SK-N-SH (cell line): ENCODE data around the gene LRP1. TPM values are rescaled to one million over a fixed set of nuclear protein-coding genes. Genes with fewer than 3 reads are reported as not detected.

Experiments
- CTCF ChIA-PET: fragments of 300-600, 350-600 bp; formaldehyde crosslinking; extraction: SDS; loops from one replicate; lab custom pipeline; 2021; lab: Yijun Ruan, JAX
- POLR2A ChIA-PET: fragments of 350-600 bp; sonication (Branson Sonifier 250); formaldehyde crosslinking; extraction: SDS; loops from one replicate; lab custom pipeline; 2020; ENCODE audit warnings: antibody characterized with exemption, inconsistent platforms; lab: Yijun Ruan, JAX
- DNase-seq: peaks from one replicate; pipeline ENCODE4 v3.0.0; 2012
- H2AFZ ChIP-seq: fragments of 200-600 bp; sonication (generic); 2 replicates; pipeline ENCODE4 v1.8.1; 2016; ENCODE audit warnings: antibody characterized with exemption, mild to moderate bottlenecking, low read depth
- H3F3A ChIP-seq: fragments of 200-600 bp; sonication (generic); replicated peaks from 2 replicates; pipeline ENCODE3; 2016; ENCODE audit warnings: antibody characterized with exemption, mild to moderate bottlenecking; ENCODE audit not compliant: insufficient read depth
- H3K27ac ChIP-seq, 2 experiments: fragments of 200-500 bp in 1 of 2; fragments of 200-600 bp in 1 of 2; sonication (Bioruptor generic) in 1 of 2; sonication (generic), shearing (Covaris generic) in 1 of 2; 2 replicates each; pipeline versions ENCODE4 v1.5.1 to v1.6.1; 2014 to 2016; ENCODE audit warnings: low read depth in 2 of 2, inconsistent platforms in 1 of 2, low read length in 1 of 2, mild to moderate bottlenecking in 1 of 2, mixed read lengths in 1 of 2
- H3K27me3 ChIP-seq: fragments of 200-600 bp; sonication (generic), shearing (Covaris generic); 2 replicates; pipeline ENCODE4 v1.6.1; 2016; ENCODE audit warnings: mixed run types; ENCODE audit not compliant: insufficient read depth
- H3K36me3 ChIP-seq, 2 experiments: fragments of 200-500 bp in 1 of 2; fragments of 200-600 bp in 1 of 2; sonication (Bioruptor generic) in 1 of 2; sonication (generic) in 1 of 2; replicated peaks in 1 of 2; 2 replicates each; pipeline versions ENCODE3 to v1.5.1; 2014 to 2016; ENCODE audit warnings: low read length in 1 of 2, mild to moderate bottlenecking in 1 of 2; ENCODE audit not compliant: insufficient read depth in 2 of 2, control insufficient read depth in 1 of 2
- H3K4me1 ChIP-seq, 2 experiments: fragments of 200-500 bp in 1 of 2; fragments of 200-600 bp in 1 of 2; sonication (Bioruptor generic) in 1 of 2; sonication (generic), shearing (Covaris generic) in 1 of 2; 2 replicates each; pipeline versions ENCODE4 v1.5.1 to v1.6.1; 2014 to 2016; ENCODE audit warnings: low read depth in 1 of 2, low read length in 1 of 2, mixed run types in 1 of 2; ENCODE audit not compliant: insufficient read depth in 2 of 2, control insufficient read depth in 1 of 2
- H3K4me2 ChIP-seq: fragments of 200-600 bp; sonication (generic), shearing (Covaris generic); 2 replicates; pipeline ENCODE4 v1.6.1; 2017; ENCODE audit warnings: mixed run types
- H3K4me3 ChIP-seq, 2 experiments: fragments of 200-500 bp in 1 of 2; fragments of 200-600 bp in 1 of 2; sonication (Bioruptor generic) in 1 of 2; sonication (generic), shearing (Covaris generic) in 1 of 2; 2 replicates each; pipeline versions ENCODE4 v1.5.1 to v1.8.1; 2014 to 2016; ENCODE audit warnings: low read depth in 2 of 2, inconsistent platforms in 1 of 2, low read length in 1 of 2, mild to moderate bottlenecking in 1 of 2, mixed read lengths in 1 of 2, moderate library complexity in 1 of 2
- H3K79me2 ChIP-seq: fragments of 200-600 bp; sonication (generic); 2 replicates; pipeline ENCODE4 v1.8.1; 2017; ENCODE audit warnings: mild to moderate bottlenecking; ENCODE audit not compliant: insufficient read depth
- H3K9ac ChIP-seq: fragments of 200-600 bp; sonication (generic); 2 replicates; pipeline ENCODE4 v1.6.1; 2017; ENCODE audit warnings: mixed run types
- H3K9me2 ChIP-seq: fragments of 200-600 bp; sonication (generic); 2 replicates; pipeline ENCODE4 v1.6.1; 2017; ENCODE audit warnings: mixed run types
- H3K9me3 ChIP-seq: fragments of 200-600 bp; sonication (generic); 2 replicates; pipeline ENCODE4 v1.6.1; 2017; ENCODE audit warnings: mixed run types, mild to moderate bottlenecking, moderate library complexity
- H4K20me1 ChIP-seq: fragments of 200-600 bp; sonication (generic); 2 replicates; pipeline ENCODE4 v1.6.1; 2017; ENCODE audit warnings: mild to moderate bottlenecking, mixed run types; ENCODE audit not compliant: insufficient read depth
- FOSL2 ChIP-seq: IDR thresholded peaks from 2 replicates; pipeline ENCODE4 v1.4.0; 2012; ENCODE audit warnings: low read depth, mild to moderate bottlenecking, moderate library complexity, borderline replicate concordance
- GATA2 ChIP-seq: sonication (generic); formaldehyde crosslinking; IDR thresholded peaks from 2 replicates; pipeline ENCODE4 v1.5.0; 2020; ENCODE audit warnings: mild to moderate bottlenecking, missing genetic modification reagents
- IRF3 ChIP-seq: fragments of 150-350 bp; IDR thresholded peaks from 2 replicates; pipeline ENCODE4 v1.6.1; 2016; ENCODE audit warnings: mild to moderate bottlenecking, low read depth, low read length
- JUND ChIP-seq: IDR thresholded peaks from 2 replicates; pipeline ENCODE4 v1.4.0; 2012
- PBX3 ChIP-seq: IDR thresholded peaks from 2 replicates; pipeline ENCODE4; 2012
- REST ChIP-seq: IDR thresholded peaks from 2 replicates; pipeline ENCODE4 v1.6.1; 2012; ENCODE audit warnings: mild to moderate bottlenecking, low read depth, low read length, moderate library complexity
- USF1 ChIP-seq: IDR thresholded peaks from 2 replicates; pipeline ENCODE4 v1.4.0; 2012; ENCODE audit warnings: low read depth, borderline replicate concordance
- WGBS: methylation state at CpG from one replicate; pipeline ENCODE4 v1.1.6; 2017; ENCODE audit warnings: low lambda C conversion rate; 5-methylcytosine and 5-hydroxymethylcytosine counted together
- polyA plus RNA-seq, 3 experiments: library from polyadenylated mRNA; depleted of rRNA; stranded (reverse); fragments of >200 nt; gene quantifications; 2 replicates each; pipeline ENCODE4 v1.2.3, GENCODE V29; 2012

The LRP1 gene
- polyA plus RNA-seq, 1 of the 3 experiments (the other 2 are of a cell fraction) = 55.0 TPM

GRCh38 chr12:57106021-57106708 is 22.1 kb upstream of the LRP1 start:
- ChIA-PET CTCF (interaction anchor here (0.8 to 23.2 kb wide), 7 partner anchors 13 to 108 kb away, joined by 3 to 339 read pairs (median 5); partner anchors contain the start of genes NAB2 and NEMP1), POLR2A (no interaction called here)
- Histone ChIP-seq H3K27me3 (no peaks in the 10 kb centered on the region), H3K4me1 (peaks cover 0 to 2% of the 10 kb centered on the region in 2 experiments; a peak in 2 of 4 replicates), H3K79me2 (no peaks in the 10 kb centered on the region), H3K9me3 (no peaks in the 10 kb centered on the region), H2AFZ (no peak overlapping the region), H3K4me3 (no peak overlapping the region), H3K9me2 (no peaks in the 10 kb centered on the region), H3K9ac (no peak overlapping the region), H3F3A (no peaks in the 10 kb centered on the region), H4K20me1 (no peaks in the 10 kb centered on the region), H3K27ac (no peak overlapping the region), H3K36me3 (no peaks in the 10 kb centered on the region), H3K4me2 (no peak overlapping the region)
- no peak for TF ChIP-seq PBX3
- no peak for TF ChIP-seq JUND
- no peak for TF ChIP-seq GATA2 (CRISPR knock-in tag)
- TF ChIP-seq USF1 = no peak
- no peak for TF ChIP-seq FOSL2
- WGBS = 86% methylated on average over 9 of the region's 9 CpGs
- peak; percentile 6 for DNase-seq

- TF ChIP-seq REST (peak; percentile 46; the same call in 1 of the 2 replicates), IRF3 (no peak)
- TF ChIP-seq, all 33 proteins: peak for 1
These were observed 20.7 kb upstream of the LRP1 start for GRCh38 chr12:57107456-57108155.

More at GRCh38 chr12:57107456-57108155, 20.7 kb upstream of the LRP1 start:
- Histone ChIP-seq H3F3A (no peaks in the 10 kb centered on the region), H3K4me2 (no peak overlapping the region), H3K27ac (no peak overlapping the region), H3K79me2 (no peaks in the 10 kb centered on the region), H4K20me1 (no peaks in the 10 kb centered on the region), H3K4me3 (no peak overlapping the region), H3K9me3 (no peaks in the 10 kb centered on the region), H3K27me3 (no peaks in the 10 kb centered on the region), H3K4me1 (peaks cover 0 to 11% of the 10 kb centered on the region in 2 experiments; a peak in 2 of 4 replicates), H3K9ac (no peak overlapping the region), H3K9me2 (no peaks in the 10 kb centered on the region), H3K36me3 (no peaks in the 10 kb centered on the region), H2AFZ (no peak overlapping the region)
- DNase-seq = no peak
- CTCF ChIA-PET = interaction anchor here (0.9 to 23.2 kb wide), 6 partner anchors 15 to 106 kb away, joined by 3 to 339 read pairs (median 17); partner anchors contain the start of genes NEMP1 and ZBTB39
- WGBS = 77% methylated on average over 7 of the region's 7 CpGs
- POLR2A ChIA-PET = no interaction called here
